Measurements from ENCODE around the gene CD22.

DNA sequence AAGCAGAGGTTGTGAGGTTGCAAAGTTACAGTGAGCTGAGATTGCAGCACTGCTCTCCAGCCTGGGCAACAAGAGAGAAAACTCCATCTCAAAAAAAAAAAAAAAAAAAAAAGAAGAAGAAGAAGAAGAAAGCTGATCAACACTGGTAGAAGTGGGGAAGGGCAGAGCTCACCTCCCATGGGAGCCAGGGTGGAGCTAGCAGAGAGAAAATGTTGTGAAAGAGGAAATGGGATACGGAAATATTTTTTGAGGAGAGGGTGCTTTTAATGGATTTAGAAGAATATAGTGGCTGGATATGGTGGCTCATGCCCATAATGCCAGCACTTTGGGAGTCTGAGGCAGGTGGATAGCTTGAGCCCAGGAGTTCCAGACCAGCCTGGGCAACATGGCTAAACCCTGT is 48.7 kb downstream of the CD22 start:
- TF ChIP-seq, protein P1, sequence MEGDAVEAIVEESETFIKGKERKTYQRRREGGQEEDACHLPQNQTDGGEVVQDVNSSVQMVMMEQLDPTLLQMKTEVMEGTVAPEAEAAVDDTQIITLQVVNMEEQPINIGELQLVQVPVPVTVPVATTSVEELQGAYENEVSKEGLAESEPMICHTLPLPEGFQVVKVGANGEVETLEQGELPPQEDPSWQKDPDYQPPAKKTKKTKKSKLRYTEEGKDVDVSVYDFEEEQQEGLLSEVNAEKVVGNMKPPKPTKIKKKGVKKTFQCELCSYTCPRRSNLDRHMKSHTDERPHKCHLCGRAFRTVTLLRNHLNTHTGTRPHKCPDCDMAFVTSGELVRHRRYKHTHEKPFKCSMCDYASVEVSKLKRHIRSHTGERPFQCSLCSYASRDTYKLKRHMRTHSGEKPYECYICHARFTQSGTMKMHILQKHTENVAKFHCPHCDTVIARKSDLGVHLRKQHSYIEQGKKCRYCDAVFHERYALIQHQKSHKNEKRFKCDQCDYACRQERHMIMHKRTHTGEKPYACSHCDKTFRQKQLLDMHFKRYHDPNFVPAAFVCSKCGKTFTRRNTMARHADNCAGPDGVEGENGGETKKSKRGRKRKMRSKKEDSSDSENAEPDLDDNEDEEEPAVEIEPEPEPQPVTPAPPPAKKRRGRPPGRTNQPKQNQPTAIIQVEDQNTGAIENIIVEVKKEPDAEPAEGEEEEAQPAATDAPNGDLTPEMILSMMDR (IDR thresholded peaks at IDR 0.05), result no peak
- TF ChIP-seq POLR2A (IDR thresholded peaks at IDR 0.05) (no peak), POLR2AphosphoS5 (IDR thresholded peaks at IDR 0.05) (no peak)

Data from prostate gland (tissue), 2 donors.